ENCODE data around the gene LTBP3.

The LTBP3 gene

DNA sequence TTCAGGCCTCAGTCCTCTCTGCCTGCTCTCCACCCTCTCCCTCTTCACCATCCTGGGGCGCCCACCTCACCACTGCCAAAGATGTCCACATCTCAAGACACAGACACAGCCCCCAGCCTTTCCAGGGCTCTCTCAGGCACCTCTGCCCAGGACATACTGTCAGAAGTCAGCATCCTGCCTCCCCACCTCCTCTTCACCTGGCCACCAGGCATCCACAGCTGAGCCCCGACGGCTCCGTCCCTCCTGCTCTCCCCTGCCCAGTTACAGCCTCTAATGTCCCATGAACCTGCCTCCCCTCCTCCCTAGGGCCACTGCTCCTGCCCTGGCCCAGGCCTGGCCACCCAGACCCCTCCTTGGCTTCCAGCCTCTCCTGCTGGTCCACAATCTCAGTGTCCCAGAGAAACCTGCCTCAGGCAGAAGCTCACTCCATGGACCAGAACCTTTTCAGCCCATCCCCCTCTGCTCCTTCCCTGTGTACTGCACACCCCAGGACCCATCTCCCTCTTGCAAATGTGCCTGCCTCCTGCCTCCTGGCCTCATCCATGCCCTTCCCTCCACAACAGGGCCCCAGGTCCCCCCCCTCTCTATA, 3.2 kb downstream of the LTBP3 start:
- DNase-seq (ENCODE audit: low read depth): no peak
- no peak overlapping the region for H3K4me3 ChIP-seq (ENCODE audit: control insufficient read depth, low read depth, low read length)
- TF ChIP-seq, protein P1, sequence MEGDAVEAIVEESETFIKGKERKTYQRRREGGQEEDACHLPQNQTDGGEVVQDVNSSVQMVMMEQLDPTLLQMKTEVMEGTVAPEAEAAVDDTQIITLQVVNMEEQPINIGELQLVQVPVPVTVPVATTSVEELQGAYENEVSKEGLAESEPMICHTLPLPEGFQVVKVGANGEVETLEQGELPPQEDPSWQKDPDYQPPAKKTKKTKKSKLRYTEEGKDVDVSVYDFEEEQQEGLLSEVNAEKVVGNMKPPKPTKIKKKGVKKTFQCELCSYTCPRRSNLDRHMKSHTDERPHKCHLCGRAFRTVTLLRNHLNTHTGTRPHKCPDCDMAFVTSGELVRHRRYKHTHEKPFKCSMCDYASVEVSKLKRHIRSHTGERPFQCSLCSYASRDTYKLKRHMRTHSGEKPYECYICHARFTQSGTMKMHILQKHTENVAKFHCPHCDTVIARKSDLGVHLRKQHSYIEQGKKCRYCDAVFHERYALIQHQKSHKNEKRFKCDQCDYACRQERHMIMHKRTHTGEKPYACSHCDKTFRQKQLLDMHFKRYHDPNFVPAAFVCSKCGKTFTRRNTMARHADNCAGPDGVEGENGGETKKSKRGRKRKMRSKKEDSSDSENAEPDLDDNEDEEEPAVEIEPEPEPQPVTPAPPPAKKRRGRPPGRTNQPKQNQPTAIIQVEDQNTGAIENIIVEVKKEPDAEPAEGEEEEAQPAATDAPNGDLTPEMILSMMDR (IDR thresholded peaks at IDR 0.05; ENCODE audit: control insufficient read depth, insufficient read depth, low read depth, low read length, missing control alignments): no peak

DNA sequence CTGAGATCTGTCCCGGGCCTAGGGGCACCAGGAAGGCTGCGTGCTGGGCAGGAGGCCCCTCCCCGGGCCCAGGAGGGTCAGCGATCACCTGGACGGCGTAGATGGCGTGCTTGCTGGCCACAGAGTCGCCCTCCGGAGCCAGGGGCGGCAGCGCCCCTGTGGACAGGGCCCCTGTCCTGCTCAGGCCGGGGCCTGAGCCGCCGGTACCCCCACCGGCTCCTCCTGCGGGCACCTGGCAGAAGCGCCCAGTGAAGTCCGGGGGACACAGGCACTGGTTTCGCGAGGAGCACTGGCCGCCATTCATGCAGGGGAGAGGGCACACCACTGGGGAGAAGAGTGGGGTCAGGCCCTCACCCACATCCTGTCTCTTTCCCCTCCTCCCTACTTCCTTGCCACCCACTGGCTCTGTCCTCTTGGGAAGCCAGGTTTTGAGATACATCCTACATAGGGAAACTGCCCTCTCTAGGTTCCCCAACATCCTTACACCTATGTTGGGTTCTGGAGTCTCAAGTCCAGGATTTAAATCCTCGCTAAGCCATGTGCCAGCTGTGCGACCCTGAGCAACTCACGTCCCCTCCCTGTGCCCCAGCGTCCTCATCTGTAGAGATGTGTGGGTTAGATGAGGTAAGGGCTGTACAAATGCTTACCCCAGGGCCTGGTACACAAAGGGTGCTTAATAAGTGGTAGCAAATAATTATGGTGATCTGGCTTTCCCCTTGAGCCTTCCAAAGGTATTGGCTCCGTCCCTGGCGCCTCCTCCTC, 3.9 kb downstream of the LTBP3 start:
- no peak for DNase-seq (ENCODE audit: low read depth)
- no peak overlapping the region for H3K4me3 ChIP-seq (ENCODE audit: control insufficient read depth, low read depth, low read length)
- TF ChIP-seq, protein P1 (IDR thresholded peaks at IDR 0.05; ENCODE audit: control insufficient read depth, insufficient read depth, low read depth, low read length, missing control alignments): no peak

DNA sequence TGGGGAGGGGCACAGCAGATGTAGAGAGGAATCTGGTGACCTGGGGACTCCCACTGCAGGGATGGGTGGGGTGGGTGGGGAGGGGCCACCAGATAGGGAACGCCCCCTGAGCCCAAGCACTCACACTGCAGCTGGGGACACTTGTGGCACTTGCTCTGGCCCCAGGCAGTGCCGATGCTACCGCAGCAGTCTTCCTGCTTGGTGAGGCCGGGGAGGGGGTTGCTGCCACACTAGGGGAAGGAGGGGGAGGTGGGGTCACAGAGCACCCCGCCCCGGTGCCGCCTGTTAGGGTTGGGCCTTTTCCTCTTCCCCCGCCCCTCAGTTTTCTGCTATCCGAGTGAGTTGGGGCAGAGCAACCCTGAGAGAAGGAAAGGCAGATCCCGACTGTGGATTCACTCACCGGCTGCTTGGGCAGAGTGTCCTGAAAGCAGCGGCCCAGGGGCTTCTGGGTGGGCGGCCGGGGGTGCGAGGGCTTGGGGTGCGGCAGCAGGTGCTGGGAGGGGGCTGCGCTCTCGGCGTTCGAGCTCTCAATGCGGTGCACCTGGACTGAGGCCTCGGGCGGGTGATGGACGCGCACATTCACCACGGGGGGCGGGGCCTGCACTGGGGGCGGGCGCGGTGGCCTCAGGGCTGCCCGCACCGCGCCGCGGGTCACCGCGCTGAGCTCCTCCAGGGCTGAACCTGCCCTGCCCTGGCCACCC, 4.7 kb downstream of the LTBP3 start:
- TF ChIP-seq, protein P1 (IDR thresholded peaks at IDR 0.05; ENCODE audit: control insufficient read depth, insufficient read depth, low read depth, low read length, missing control alignments): no peak
- H3K4me3 ChIP-seq (ENCODE audit: control insufficient read depth, low read depth, low read length): no peak overlapping the region

DNA sequence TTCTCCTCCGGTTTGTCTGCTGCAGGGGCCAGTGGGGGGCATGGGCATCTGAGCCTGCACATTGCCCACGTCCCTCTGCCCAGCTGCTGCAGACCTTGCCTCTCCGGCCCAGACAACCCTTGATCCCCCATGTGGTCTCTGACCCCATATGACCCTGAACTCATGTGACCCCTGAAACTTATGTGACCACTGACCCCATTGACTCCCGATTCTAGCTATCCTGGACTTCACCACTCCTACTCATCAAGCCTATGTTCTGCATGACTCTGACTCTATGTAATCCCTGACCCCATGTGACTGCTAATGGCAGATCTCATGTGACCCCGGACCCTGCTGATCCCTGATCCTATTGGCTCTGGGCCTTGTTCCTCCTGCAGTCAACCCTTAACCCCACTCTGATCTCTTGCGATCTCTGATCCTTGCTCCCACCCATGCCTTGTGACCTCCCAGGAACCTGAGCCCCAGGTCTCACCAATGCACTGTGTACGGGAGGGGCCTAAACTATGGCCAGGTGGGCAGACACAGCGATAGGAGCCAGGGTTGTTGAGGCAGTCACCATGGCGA, 5.7 kb downstream of the LTBP3 start:
- TF ChIP-seq, protein P1 (IDR thresholded peaks at IDR 0.05; ENCODE audit: control insufficient read depth, insufficient read depth, low read depth, low read length, missing control alignments): no peak
- H3K4me3 ChIP-seq (ENCODE audit: control insufficient read depth, low read depth, low read length): no peak overlapping the region
- no peak for DNase-seq (ENCODE audit: low read depth)

More for the DNA sequence above, 4.7 kb downstream of the LTBP3 start:
- DNase-seq (ENCODE audit: low read depth): no peak

DNA sequence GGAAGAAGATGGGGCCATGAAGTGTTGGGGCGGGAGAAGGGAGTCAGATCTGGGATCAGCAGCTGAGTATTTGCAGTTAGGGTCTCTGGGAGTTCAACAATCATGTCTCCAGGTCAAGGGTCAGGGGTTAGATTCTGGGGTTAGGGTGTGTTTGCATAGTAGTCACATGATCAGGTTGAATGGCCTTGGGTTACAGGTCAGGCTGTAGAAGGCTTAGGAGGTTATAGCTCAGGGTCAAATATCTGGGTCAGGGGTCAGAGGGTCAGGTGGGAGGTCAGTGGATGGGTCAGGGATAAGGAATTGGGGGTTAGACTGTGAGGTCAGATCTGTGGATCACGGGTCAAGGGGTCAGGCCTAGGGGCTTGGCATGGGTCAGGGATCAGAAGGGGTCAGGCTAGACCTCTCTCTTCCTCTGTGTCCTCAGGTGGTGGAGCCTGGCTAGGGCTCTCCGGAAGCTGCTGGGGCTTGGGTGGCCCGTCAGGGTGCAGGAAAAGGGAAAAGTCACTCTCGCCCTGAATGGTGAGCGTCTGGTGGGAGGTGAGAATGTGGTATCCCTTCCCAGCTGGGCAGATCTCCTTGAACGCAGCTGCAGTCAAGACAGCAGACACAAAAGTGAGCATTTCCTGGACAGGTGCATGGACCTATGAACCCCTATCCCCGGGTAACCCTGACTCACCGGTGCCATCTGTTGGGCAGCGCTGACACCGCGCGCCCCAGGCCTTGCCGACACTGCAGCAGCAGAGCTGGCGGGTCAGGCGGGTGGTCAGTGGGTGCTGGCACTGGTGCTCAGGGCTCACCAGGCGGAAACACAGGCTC, 6.4 kb downstream of the LTBP3 start:
- H3K4me3 ChIP-seq (ENCODE audit: control insufficient read depth, low read depth, low read length): no peak overlapping the region
- TF ChIP-seq, protein P1 (IDR thresholded peaks at IDR 0.05; ENCODE audit: control insufficient read depth, insufficient read depth, low read depth, low read length, missing control alignments): peak; percentile 41
- no peak for DNase-seq (ENCODE audit: low read depth)

DNA sequence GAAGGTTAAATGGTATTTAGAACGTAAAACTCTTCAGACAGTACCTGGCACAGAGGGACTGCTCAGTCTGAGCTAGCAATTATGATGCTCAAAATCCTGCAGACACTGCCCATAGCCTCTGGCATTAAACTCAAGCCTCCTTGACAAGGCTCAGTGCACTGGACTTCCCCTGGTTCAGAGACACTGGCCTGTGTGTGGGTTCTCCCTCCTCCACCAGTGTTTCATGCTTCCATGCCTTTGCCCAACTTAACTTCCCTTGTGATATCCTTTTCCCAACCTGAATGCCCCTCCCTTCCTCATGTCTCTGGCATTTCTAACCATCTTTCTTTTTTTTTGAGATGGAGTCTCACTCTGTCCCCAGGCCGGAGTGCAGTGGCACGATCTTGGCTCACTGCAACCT, 9.1 kb downstream of the LTBP3 start:
- DNase-seq (ENCODE audit: low read depth): no peak
- H3K4me3 ChIP-seq (ENCODE audit: control insufficient read depth, low read depth, low read length): no peak overlapping the region
- TF ChIP-seq, protein P1 (IDR thresholded peaks at IDR 0.05; ENCODE audit: control insufficient read depth, insufficient read depth, low read depth, low read length, missing control alignments): no peak
